ENCODE measurements around the gene BANF1. TPM values are rescaled to one million over a fixed set of nuclear protein-coding genes. Genes with fewer than 3 reads are reported as not detected.

BANF1 gene
- total RNA-seq (10 to 100 TPM; 90.8 to 92.9 TPM), polyA plus RNA-seq (100 to 1,000 TPM; 159 to 163 TPM)

DNA sequence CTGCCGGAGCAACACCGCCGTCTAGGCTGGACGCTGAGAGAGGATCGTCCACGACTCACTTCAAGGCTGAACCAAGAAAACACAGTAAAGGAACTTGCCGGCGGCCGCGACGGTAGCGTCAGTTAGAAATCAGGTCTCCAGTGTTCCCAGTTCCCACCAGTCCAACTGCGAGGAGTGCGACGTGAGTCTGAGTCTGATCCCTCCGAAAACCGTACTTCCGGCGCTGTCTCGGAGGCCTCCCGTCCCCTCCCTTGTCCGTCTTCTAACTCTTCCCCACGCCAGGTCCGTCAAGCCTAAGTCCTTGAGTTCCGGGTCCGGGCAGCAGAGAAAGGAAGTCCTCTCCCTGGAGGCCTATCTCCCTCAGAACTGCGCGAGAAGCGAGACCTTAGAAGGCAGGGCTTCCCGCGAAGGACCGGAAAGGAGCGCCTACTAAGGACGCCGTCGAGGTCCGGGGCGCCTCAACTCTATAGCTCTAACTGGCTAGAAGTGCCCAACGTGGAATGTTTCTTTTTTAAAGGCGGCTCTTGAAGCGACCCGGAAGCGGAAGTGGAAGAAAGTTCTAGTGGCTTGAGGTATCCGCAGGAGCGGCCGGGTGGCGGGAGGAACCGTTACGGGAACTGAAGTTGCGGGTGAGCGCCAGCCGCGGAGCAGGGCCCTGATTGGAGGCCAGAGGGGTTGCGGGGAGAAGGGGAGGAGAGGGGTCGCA lies at the start of gene BANF1, which contains the start of gene EIF1AD:
BANF1 (plus strand) TSS at position 562 of the 706 bp plus-strand sequence. CDS start 748 bp downstream, outside the sequence.
EIF1AD (minus strand) TSS at position 216 of the 706 bp plus-strand sequence. CDS start 1,768 bp downstream, outside the sequence.
- CTCF ChIA-PET (ENCODE audit: partially characterized antibody) = interaction anchor here (0.6 to 2.4 kb wide), 9 partner anchors 11 to 290 kb away, joined by 3 to 11 read pairs (median 5); partner anchors contain the start of genes FIBP, KAT5 and MUS81
- Mint-ChIP-seq H3K9me3 (no peaks in the 10 kb centered on the region), H3K36me3 (peaks cover 20 to 60% of the 10 kb centered on the region in 2 donors), H3K27ac (peak within 1 kb of the TSS; percentile 96 to 99 (median 99)), H3K4me1 (peaks cover 12 to 49% (median 27%) of the 10 kb centered on the region in 4 donors), H3K27me3 (no peaks in the 10 kb centered on the region), H3K4me3 (peak within 1 kb of the TSS; percentile 94 to 100 (median 99))
- Histone ChIP-seq H3K9me3 (ENCODE audit: control insufficient read depth in 1 of 2, low read length in 2 of 2) (no peaks in the 10 kb centered on the region), H3K36me3 (ENCODE audit: insufficient read depth, low read length) (peaks cover 44% of the 10 kb centered on the region), H3K27ac (ENCODE audit: low read depth, low read length) (peak within 1 kb of the TSS; percentile 87), H3K4me1 (ENCODE audit: insufficient read depth, low read length) (peaks cover 26% of the 10 kb centered on the region), H3K4me3 (ENCODE audit: low read length in 2 of 2) (peak within 1 kb of the TSS; percentile 68 to 82), H3K27me3 (ENCODE audit: insufficient read depth, low read length) (no peaks in the 10 kb centered on the region)
- POLR2A ChIA-PET (ENCODE audit: partially characterized antibody) = interaction anchor here (0.7 to 1.5 kb wide), 24 partner anchors 20 to 387 kb away, joined by 3 to 44 read pairs (median 6); partner anchors contain the start of genes C11orf68, CCDC85B, CFL1 and DRAP1
- peak; percentile 95 to 97 (median 96) for DNase-seq
- intact Hi-C loops (cut with micrococcal nuclease) = loop anchor here (1.0 to 2.0 kb wide), 8 partner anchors 41 to 432 kb away; partner anchors contain the start of genes CFL1, PCNX3, SART1 and SF3B2

DNA sequence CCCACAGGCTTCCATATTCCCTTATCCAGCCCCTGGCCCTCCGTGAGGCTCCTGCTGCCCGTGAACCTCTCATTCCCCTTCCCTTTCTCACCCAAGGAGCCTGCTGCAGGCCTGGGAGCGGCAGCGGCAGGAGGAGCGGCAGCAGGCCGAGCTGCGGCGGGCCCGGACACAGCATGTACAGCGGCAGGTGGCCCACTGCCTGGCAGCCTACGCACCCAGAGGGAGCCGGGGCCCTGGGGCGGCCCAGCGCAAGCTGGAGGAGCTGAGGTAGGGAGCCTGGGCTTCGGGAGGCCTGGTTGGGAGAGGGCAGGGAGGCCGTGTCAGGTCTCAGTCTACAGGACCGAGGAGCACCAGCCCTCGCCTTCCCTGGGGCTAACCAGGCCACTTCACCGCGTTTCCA lies 48.8 kb upstream of the BANF1 start:
- CTCF ChIA-PET (ENCODE audit: partially characterized antibody) = interaction anchor here (1.7 kb wide), 1 partner anchor 65 kb away, joined by 4 read pairs; the partner anchor contains the start of gene FIBP
- H3K4me1 ChIP-seq (ENCODE audit: insufficient read depth, low read length) = peaks cover 18% of the 10 kb centered on the region

DNA sequence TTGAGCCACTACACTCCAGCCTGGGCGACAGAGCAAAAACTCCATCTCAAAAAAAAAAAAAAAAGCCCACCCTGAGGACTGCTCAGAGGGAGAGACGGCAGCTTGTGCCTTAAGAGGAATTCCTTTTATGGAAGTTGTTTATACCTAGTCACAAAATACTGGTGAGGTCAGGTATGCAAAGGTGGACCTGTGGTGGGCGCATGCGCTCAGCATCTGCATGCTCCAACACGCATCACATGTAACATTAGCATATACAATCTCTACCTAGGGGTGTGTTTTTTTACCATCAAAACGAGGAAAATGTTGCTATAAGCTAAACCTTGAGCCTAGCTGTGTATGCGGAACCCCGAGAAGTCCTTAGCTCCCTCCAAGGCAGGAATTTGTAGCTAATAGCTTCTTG lies 47.5 kb upstream of the BANF1 start:
- H3K36me3 ChIP-seq (ENCODE audit: insufficient read depth, low read length) = no peaks in the 10 kb centered on the region
- no peak for DNase-seq
- H3K9me3 Mint-ChIP-seq = no peaks in the 10 kb centered on the region
- intact Hi-C loops (cut with micrococcal nuclease) = no loop called here
- H3K4me1 ChIP-seq (ENCODE audit: insufficient read depth, low read length) = peaks cover 18% of the 10 kb centered on the region
- H3K27me3 ChIP-seq (ENCODE audit: insufficient read depth, low read length) = no peaks in the 10 kb centered on the region
- ChIA-PET CTCF (ENCODE audit: partially characterized antibody) (interaction anchor here (0.7 to 9.9 kb wide), 2 partner anchors 67 to 96 kb away, joined by 3 to 86 read pairs; partner anchors contain the start of genes CCDC85B and FIBP), POLR2A (ENCODE audit: partially characterized antibody) (interaction anchor here (0.6 to 2.7 kb wide), 4 partner anchors 19 to 36 kb away, joined by 3 to 9 read pairs (median 6); partner anchors contain the start of genes C11orf68 and DRAP1)
- H3K9me3 ChIP-seq (ENCODE audit: control insufficient read depth in 1 of 2, low read length in 2 of 2) = no peaks in the 10 kb centered on the region
- H3K27ac ChIP-seq (ENCODE audit: low read depth, low read length) = no peak overlapping the region
- H3K27ac Mint-ChIP-seq = peak overlapping the region in 2 of 7 donors; percentile 4 to 55
- no peak overlapping the region for H3K4me3 ChIP-seq (ENCODE audit: low read length in 2 of 2)
- no peaks in the 10 kb centered on the region for H3K36me3 Mint-ChIP-seq
- peaks cover 9 to 16% (median 13%) of the 10 kb centered on the region in 4 donors for H3K4me1 Mint-ChIP-seq
- H3K4me3 Mint-ChIP-seq = no peak overlapping the region
- no peaks in the 10 kb centered on the region for H3K27me3 Mint-ChIP-seq

More for the DNA sequence above, 48.8 kb upstream of the BANF1 start:
- H3K9me3 Mint-ChIP-seq = no peaks in the 10 kb centered on the region
- Histone ChIP-seq H3K36me3 (ENCODE audit: insufficient read depth, low read length) (no peaks in the 10 kb centered on the region), H3K4me3 (ENCODE audit: low read length in 2 of 2) (no peak overlapping the region), H3K9me3 (ENCODE audit: control insufficient read depth in 1 of 2, low read length in 2 of 2) (no peaks in the 10 kb centered on the region), H3K27me3 (ENCODE audit: insufficient read depth, low read length) (no peaks in the 10 kb centered on the region), H3K27ac (ENCODE audit: low read depth, low read length) (no peak overlapping the region)
- H3K4me3 Mint-ChIP-seq = no peak overlapping the region
- no peak overlapping the region for H3K27ac Mint-ChIP-seq
- intact Hi-C loops (cut with micrococcal nuclease) = no loop called here
- POLR2A ChIA-PET (ENCODE audit: partially characterized antibody) = no interaction called here
- H3K4me1 Mint-ChIP-seq = peaks cover 9 to 16% (median 13%) of the 10 kb centered on the region in 4 donors
- no peaks in the 10 kb centered on the region for H3K27me3 Mint-ChIP-seq
- no peak for DNase-seq
- H3K36me3 Mint-ChIP-seq = no peaks in the 10 kb centered on the region

DNA sequence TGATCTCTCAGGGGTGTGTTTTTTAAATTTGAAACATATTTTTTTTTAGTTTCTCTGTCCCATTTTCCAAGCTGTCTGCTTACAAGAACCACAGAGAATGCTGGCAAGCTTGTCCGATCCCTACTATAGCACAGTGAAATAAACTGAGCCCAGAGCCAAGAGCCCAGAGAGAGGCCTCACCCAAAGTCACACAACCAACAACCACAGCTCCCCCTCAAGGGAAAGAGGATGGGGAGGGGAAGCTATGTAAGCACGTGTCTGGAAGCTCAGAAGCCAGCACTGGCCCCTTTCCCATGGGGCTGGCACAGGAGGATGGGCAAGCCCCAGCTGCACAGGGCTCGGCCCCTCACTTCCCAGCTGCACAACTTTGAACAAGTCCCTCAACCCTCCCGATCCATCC lies 44.0 kb upstream of the BANF1 start:
- Histone ChIP-seq H3K27me3 (ENCODE audit: insufficient read depth, low read length) (no peaks in the 10 kb centered on the region), H3K27ac (ENCODE audit: low read depth, low read length) (no peak overlapping the region), H3K9me3 (ENCODE audit: control insufficient read depth in 1 of 2, low read length in 2 of 2) (no peaks in the 10 kb centered on the region), H3K4me1 (ENCODE audit: insufficient read depth, low read length) (peaks cover 33% of the 10 kb centered on the region), H3K4me3 (ENCODE audit: low read length in 2 of 2) (no peak overlapping the region), H3K36me3 (ENCODE audit: insufficient read depth, low read length) (no peaks in the 10 kb centered on the region)
- POLR2A ChIA-PET (ENCODE audit: partially characterized antibody) = interaction anchor here (0.7 to 7.6 kb wide), 6 partner anchors 40 to 178 kb away, joined by 3 to 103 read pairs (median 4); partner anchors contain the start of genes AP5B1, BANF1, C11orf68 and CCDC85B
- Mint-ChIP-seq H3K36me3 (peaks cover 11 to 19% of the 10 kb centered on the region in 2 donors), H3K4me1 (peaks cover 26 to 41% (median 34%) of the 10 kb centered on the region in 4 donors), H3K27ac (peak overlapping the region in 6 of 7 donors; percentile 42 to 90 (median 72)), H3K9me3 (no peaks in the 10 kb centered on the region), H3K27me3 (no peaks in the 10 kb centered on the region), H3K4me3 (peak overlapping the region in 1 of 8 donors; percentile 39)
- CTCF ChIA-PET (ENCODE audit: partially characterized antibody) = interaction anchor here (1.1 to 9.9 kb wide), 3 partner anchors 30 to 98 kb away, joined by 3 to 86 read pairs (median 7); partner anchors contain the start of genes CCDC85B, FIBP and MUS81
- intact Hi-C loops (cut with micrococcal nuclease) = no loop called here
- no peak for DNase-seq

DNA sequence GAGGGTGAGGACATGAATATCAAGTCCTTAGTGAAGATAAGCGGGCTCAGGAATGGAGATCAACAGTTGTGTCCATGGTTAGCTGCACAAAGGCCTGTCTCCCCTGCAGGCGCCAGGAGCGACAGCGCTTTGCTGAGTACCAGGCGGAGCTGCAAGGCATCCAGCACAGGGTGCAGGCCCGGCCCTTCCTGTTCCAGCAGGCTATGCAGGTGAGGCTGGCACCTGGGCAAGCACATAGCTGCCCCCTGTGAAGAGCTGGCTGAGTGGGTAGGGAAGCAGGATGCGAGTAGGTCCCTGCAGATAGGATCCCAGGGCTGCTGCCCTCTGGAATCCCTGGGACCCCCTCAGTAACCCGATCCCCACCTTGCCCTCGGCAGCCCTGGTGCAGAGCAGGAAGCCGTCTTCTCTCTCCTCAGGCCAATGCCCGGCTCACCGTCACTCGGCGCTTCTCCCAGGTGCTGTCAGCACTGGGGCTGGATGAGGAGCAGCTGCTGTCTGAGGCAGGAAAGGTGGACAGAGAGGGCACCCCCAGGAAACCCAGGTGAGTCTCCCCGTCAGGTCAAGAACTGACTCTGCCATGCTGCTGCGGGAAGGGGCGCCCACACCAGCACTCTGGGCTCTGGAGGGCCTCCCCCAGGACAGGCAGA lies 43.4 kb upstream of the BANF1 start:
- H3K4me1 Mint-ChIP-seq = peaks cover 26 to 47% (median 36%) of the 10 kb centered on the region in 4 donors
- POLR2A ChIA-PET (ENCODE audit: partially characterized antibody) = interaction anchor here (0.7 to 7.6 kb wide), 6 partner anchors 40 to 178 kb away, joined by 3 to 103 read pairs (median 4); partner anchors contain the start of genes AP5B1, BANF1, C11orf68 and CCDC85B
- peak in 1 of 5 donors; percentile 9 for DNase-seq
- Histone ChIP-seq H3K27ac (ENCODE audit: low read depth, low read length) (no peak overlapping the region), H3K4me1 (ENCODE audit: insufficient read depth, low read length) (peaks cover 39% of the 10 kb centered on the region), H3K36me3 (ENCODE audit: insufficient read depth, low read length) (peaks cover 1% of the 10 kb centered on the region), H3K27me3 (ENCODE audit: insufficient read depth, low read length) (no peaks in the 10 kb centered on the region), H3K9me3 (ENCODE audit: control insufficient read depth in 1 of 2, low read length in 2 of 2) (no peaks in the 10 kb centered on the region), H3K4me3 (ENCODE audit: low read length in 2 of 2) (no peak overlapping the region)
- peaks cover 11 to 23% of the 10 kb centered on the region in 2 donors for H3K36me3 Mint-ChIP-seq
- H3K27ac Mint-ChIP-seq = peak overlapping the region in 3 of 7 donors; percentile 27 to 92 (median 30)
- peak overlapping the region in 1 of 8 donors; percentile 13 for H3K4me3 Mint-ChIP-seq
- intact Hi-C loops (cut with micrococcal nuclease) = no loop called here
- CTCF ChIA-PET (ENCODE audit: partially characterized antibody) = interaction anchor here (1.1 to 9.9 kb wide), 3 partner anchors 31 to 99 kb away, joined by 3 to 86 read pairs (median 7); partner anchors contain the start of genes CCDC85B, FIBP and MUS81
- H3K9me3 Mint-ChIP-seq = no peaks in the 10 kb centered on the region
- no peaks in the 10 kb centered on the region for H3K27me3 Mint-ChIP-seq

DNA sequence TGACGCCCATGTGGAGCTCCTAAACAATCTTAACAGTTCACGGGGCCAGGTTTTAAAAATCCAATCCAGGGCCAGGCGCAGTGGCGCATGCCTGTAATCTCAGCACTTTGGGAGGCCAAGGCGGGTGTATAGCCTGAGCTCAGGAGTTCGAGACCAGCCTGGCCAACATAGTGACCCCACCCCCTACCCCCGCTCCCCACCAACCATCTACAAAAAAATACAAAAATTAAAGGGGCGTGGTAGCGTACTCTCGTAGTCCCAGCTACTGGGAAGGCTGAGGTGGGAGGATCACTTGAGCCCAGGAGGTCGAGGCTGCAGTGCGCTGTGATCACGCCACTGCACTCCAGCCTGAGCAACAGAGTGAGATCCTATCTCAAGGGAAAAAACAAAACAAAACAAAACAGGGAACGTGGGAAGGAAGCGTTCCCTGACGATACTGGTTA lies 41.5 kb upstream of the BANF1 start:
- Histone ChIP-seq H3K27me3 (ENCODE audit: insufficient read depth, low read length) (no peaks in the 10 kb centered on the region), H3K27ac (ENCODE audit: low read depth, low read length) (peak overlapping the region; percentile 96), H3K4me1 (ENCODE audit: insufficient read depth, low read length) (peaks cover 44% of the 10 kb centered on the region), H3K36me3 (ENCODE audit: insufficient read depth, low read length) (peaks cover 21% of the 10 kb centered on the region), H3K9me3 (ENCODE audit: control insufficient read depth in 1 of 2, low read length in 2 of 2) (no peaks in the 10 kb centered on the region), H3K4me3 (ENCODE audit: low read length in 2 of 2) (peak overlapping the region; percentile 70 to 79)
- H3K27ac Mint-ChIP-seq = peak overlapping the region; percentile 92 to 100 (median 99)
- H3K9me3 Mint-ChIP-seq = no peaks in the 10 kb centered on the region
- peaks cover 17 to 41% of the 10 kb centered on the region in 2 donors for H3K36me3 Mint-ChIP-seq
- peaks cover 30 to 61% (median 39%) of the 10 kb centered on the region in 4 donors for H3K4me1 Mint-ChIP-seq
- H3K4me3 Mint-ChIP-seq = peak overlapping the region; percentile 98 to 99 (median 98)
- no peak for DNase-seq
- no peaks in the 10 kb centered on the region for H3K27me3 Mint-ChIP-seq
- ChIA-PET CTCF (ENCODE audit: partially characterized antibody) (interaction anchor here (0.8 to 9.9 kb wide), 2 partner anchors 73 to 100 kb away, joined by 3 to 86 read pairs; partner anchors contain the start of genes CCDC85B and FIBP), POLR2A (ENCODE audit: partially characterized antibody) (interaction anchor here (0.7 to 7.6 kb wide), 12 partner anchors 9 to 249 kb away, joined by 3 to 103 read pairs (median 6); partner anchors contain the start of genes BANF1, C11orf68, CCDC85B and CFL1)
- intact Hi-C loops (cut with micrococcal nuclease) = loop anchor here (1.0 kb wide), 8 partner anchors 33 to 346 kb away; partner anchors contain the start of genes BANF1, C11orf68, DRAP1 and EIF1AD
